Stimulated activated CD4-positive, alpha-beta T cell treated with anti-CD3 and anti-CD28 coated beads, Interleukin-1b, Interleukin-23, amount 100 ng/mL, for 48 hours (primary cell): ENCODE data around the gene SMAD9.

Experiments used
- DNase-seq: peaks from one replicate; pipeline ENCODE4 v3.0.0-alpha.2; 2020

The SMAD9 gene

DNA sequence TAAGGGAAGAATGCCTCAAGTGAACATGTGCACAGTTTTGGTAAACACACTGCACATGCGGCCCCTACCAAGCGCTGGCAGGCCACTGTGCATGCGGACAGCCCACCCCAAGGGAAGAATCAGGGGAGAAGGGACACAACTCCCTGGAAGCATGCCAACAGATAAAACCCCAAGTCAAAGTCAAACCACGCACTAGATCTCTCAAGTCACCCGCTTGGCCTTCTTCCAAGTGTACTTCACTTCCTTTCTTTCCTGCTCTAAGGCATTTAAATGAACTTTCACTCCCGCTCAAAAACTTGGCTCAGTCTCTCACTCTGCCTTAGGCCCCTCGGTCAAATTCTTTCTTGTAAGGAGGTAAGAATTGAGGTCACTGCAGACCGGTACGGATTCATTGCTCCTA is 105.6 kb downstream of the SMAD9 start:
- no peak for DNase-seq

- no peak for DNase-seq
These were observed 106.8 kb downstream of the SMAD9 start for GRCh38 chr13:36813225-36813624.

GRCh38 chr13:36807616-36808015 is 112.4 kb downstream of the SMAD9 start:
- no peak for DNase-seq

DNA sequence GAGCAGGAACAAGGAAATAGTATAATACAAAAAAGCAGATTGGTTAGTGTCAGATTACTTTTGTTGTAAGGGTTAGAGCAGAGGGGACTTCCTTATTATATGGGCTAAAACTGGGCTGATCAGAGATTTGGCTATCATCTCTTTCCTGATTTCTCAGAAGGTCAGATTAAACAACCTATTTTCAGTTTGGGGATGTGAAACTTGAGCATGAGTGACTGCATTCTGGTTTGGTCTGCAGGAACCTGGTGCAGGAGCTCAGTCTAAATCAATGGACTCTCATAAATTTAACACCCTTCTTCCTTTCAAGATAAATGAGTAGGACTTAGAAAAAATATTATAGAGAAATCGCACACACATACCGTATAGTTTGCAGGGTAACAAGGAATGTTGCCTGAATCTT is 113.9 kb downstream of the SMAD9 start:
- DNase-seq, result no peak

GRCh38 chr13:36804588-36804987 is 115.5 kb downstream of the SMAD9 start:
- no peak for DNase-seq

GRCh38 chr13:36801035-36801434 is 119.0 kb downstream of the SMAD9 start:
- no peak for DNase-seq

GRCh38 chr13:36796052-36796451 is 124.0 kb downstream of the SMAD9 start:
- DNase-seq, result no peak

DNA sequence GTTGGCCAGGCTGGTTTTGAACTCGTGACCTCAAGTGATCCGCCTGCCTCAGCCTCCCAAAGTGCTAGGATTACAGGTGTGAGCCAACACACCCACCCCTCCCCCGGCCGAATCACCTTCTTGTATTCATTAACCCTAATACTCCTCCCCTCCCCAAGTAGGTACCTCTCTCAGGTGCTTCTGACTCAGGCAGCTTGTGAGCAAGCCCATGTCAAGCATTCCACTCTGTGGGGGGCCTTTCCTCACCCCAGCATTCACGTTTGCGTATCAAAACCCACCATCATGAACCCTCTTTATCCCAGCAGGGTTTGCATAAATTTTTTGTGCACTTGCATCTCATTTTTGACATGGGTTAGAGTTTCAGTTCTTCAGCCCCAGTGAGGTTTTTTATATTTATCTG is 124.6 kb downstream of the SMAD9 start:
- no peak for DNase-seq
